ENCODE results near the gene GNB1. TPM values are rescaled to one million over a fixed set of nuclear protein-coding genes. Genes with fewer than 3 reads are reported as not detected.

The GNB1 gene
- total and polyA plus RNA-seq, 8 donors, result 49.6 to 195 (median 125) TPM

- peaks cover 30 to 34% (median 32%) of the 10 kb centered on the region in 4 donors for H3K36me3 ChIP-seq
- peak overlapping the region; percentile 21 to 49 (median 28) for H3K4me3 ChIP-seq
- H3K27ac ChIP-seq, result peak overlapping the region; percentile 91 to 97 (median 96)
- H3K27me3 ChIP-seq, result no peaks in the 10 kb centered on the region
- no peaks in the 10 kb centered on the region for H3K9me3 ChIP-seq
- H3K4me1 ChIP-seq, result peaks cover 53 to 59% (median 57%) of the 10 kb centered on the region in 4 donors
- WGBS, 5 donors, result 2 to 7% (median 3%) methylated on average over 21 to 36 of the region's 36 CpGs
- TF ChIP-seq POLR2A (IDR thresholded peaks at IDR 0.05) (peak in 1 of 4 donors; percentile 8), CTCF (IDR thresholded peaks at IDR 0.05) (no peak), EP300 (IDR thresholded peaks at IDR 0.05) (no peak), POLR2AphosphoS5 (IDR thresholded peaks at IDR 0.05) (peak in 2 of 3 donors; percentile 35 to 49)
- peak; percentile 85 to 88 for DNase-seq
- intact Hi-C loops (cut with DNase I; ENCODE audit: low total_unique reads), result no loop called here
These were observed 108.3 kb downstream of the GNB1 start for GRCh38 chr1:1782399-1783221.

GRCh38 chr1:1781526-1781903, 109.4 kb downstream of the GNB1 start:
- DNase-seq, result peak in 1 of 2 donors; percentile 31
- Histone ChIP-seq H3K27me3 (no peaks in the 10 kb centered on the region), H3K4me1 (peaks cover 62 to 70% (median 68%) of the 10 kb centered on the region in 4 donors), H3K9me3 (no peaks in the 10 kb centered on the region), H3K27ac (peak overlapping the region; percentile 91 to 97 (median 96)), H3K4me3 (no peak overlapping the region), H3K36me3 (peaks cover 19 to 23% (median 21%) of the 10 kb centered on the region in 4 donors)
- WGBS, 5 donors, result 71 to 87% (median 81%) methylated on average over 7 of the region's 7 CpGs
- intact Hi-C loops (cut with DNase I; ENCODE audit: low total_unique reads), result no loop called here
- TF ChIP-seq CTCF (IDR thresholded peaks at IDR 0.05) (no peak), EP300 (IDR thresholded peaks at IDR 0.05) (no peak), POLR2AphosphoS5 (IDR thresholded peaks at IDR 0.05) (no peak), POLR2A (IDR thresholded peaks at IDR 0.05) (no peak)

GRCh38 chr1:1780598-1781525, 110.0 kb downstream of the GNB1 start:
- WGBS, 5 donors, result 73 to 81% (median 81%) methylated on average over 7 of the region's 7 CpGs
- H3K36me3 ChIP-seq, result peaks cover 12 to 16% (median 15%) of the 10 kb centered on the region in 4 donors
- no peaks in the 10 kb centered on the region for H3K27me3 ChIP-seq
- intact Hi-C loops (cut with DNase I; ENCODE audit: low total_unique reads), result no loop called here
- no peak overlapping the region for H3K4me3 ChIP-seq
- H3K4me1 ChIP-seq, result peaks cover 69 to 77% (median 75%) of the 10 kb centered on the region in 4 donors
- H3K9me3 ChIP-seq, result no peaks in the 10 kb centered on the region
- DNase-seq, result no peak
- H3K27ac ChIP-seq, result peak overlapping the region; percentile 91 to 97 (median 96)
- no peak for TF ChIP-seq EP300 (IDR thresholded peaks at IDR 0.05)
- no peak for TF ChIP-seq POLR2A (IDR thresholded peaks at IDR 0.05)
- TF ChIP-seq POLR2AphosphoS5 (IDR thresholded peaks at IDR 0.05), result no peak
- TF ChIP-seq CTCF (IDR thresholded peaks at IDR 0.05), result no peak
